SHP77 treated with DMSO at 0.1 percent for 48 hours (cell line): ENCODE measurements around the gene SPSB3.

Experiments used
- DNase-seq: peaks from one replicate; lab custom pipeline; 2025; lab: John Stamatoyannopoulos, UW

Gene SPSB3

GRCh38 chr16:1763521-1764511 is 18.6 kb downstream of the SPSB3 start:
- DNase-seq = no peak

- no peak for DNase-seq
Measured at GRCh38 chr16:1762879-1763520, 19.4 kb downstream of the SPSB3 start.

GRCh38 chr16:1762196-1762878 is 20.0 kb downstream of the SPSB3 start:
- no peak for DNase-seq

- no peak for DNase-seq
Measured at GRCh38 chr16:1761751-1762150, 20.6 kb downstream of the SPSB3 start.

GRCh38 chr16:1760911-1761310 is 21.5 kb downstream of the SPSB3 start:
- no peak for DNase-seq

- no peak for DNase-seq
Measured at GRCh38 chr16:1759511-1759910, 22.9 kb downstream of the SPSB3 start.

GRCh38 chr16:1758923-1759322 is 23.4 kb downstream of the SPSB3 start:
- no peak for DNase-seq

GRCh38 chr16:1757714-1758461 is 24.5 kb downstream of the SPSB3 start:
- DNase-seq = no peak

GRCh38 chr16:1754204-1754603 is 28.2 kb downstream of the SPSB3 start:
- no peak for DNase-seq

GRCh38 chr16:1752853-1753252 is 29.5 kb downstream of the SPSB3 start:
- no peak for DNase-seq

GRCh38 chr16:1751946-1752345 is 30.4 kb downstream of the SPSB3 start:
- no peak for DNase-seq

GRCh38 chr16:1749152-1750117 is 32.9 kb downstream of the SPSB3 start:
- no peak for DNase-seq

GRCh38 chr16:1747934-1748333 is 34.4 kb downstream of the SPSB3 start:
- no peak for DNase-seq

GRCh38 chr16:1746693-1747195 is 35.6 kb downstream of the SPSB3 start:
- no peak for DNase-seq

GRCh38 chr16:1745900-1746692 is 36.3 kb downstream of the SPSB3 start:
- DNase-seq = no peak

- no peak for DNase-seq
Measured at GRCh38 chr16:1745181-1745899, 37.0 kb downstream of the SPSB3 start.

- no peak for DNase-seq
Measured at GRCh38 chr16:1744338-1744840, 38.0 kb downstream of the SPSB3 start.

- DNase-seq = no peak
Measured at GRCh38 chr16:1743376-1744337, 38.7 kb downstream of the SPSB3 start.
